Duodenal mucosa (tissue), 2 donors: ENCODE data around the gene KCNN3.

ENCODE experiments used
- H3K27ac ChIP-seq: one replicate; pipeline ENCODE4 v1.7.0; 2013; ENCODE audit warnings: low read depth, low read length
- H3K27me3 ChIP-seq, 2 donors: one replicate each; pipeline ENCODE4 v1.7.0; 2013; ENCODE audit warnings: low read length in 2 of 2, control low read depth in 1 of 2; ENCODE audit not compliant: insufficient read depth in 2 of 2, control insufficient read depth in 1 of 2
- H3K36me3 ChIP-seq, 2 donors: one replicate each; pipeline ENCODE4 v1.7.0; 2013; ENCODE audit warnings: low read length in 2 of 2, control low read depth in 1 of 2; ENCODE audit not compliant: insufficient read depth in 2 of 2, control insufficient read depth in 1 of 2
- H3K4me1 ChIP-seq, 2 donors: one replicate each; pipeline ENCODE4 v1.7.0; 2013; ENCODE audit warnings: low read length in 2 of 2, control low read depth in 1 of 2; ENCODE audit not compliant: insufficient read depth in 2 of 2, control insufficient read depth in 1 of 2
- H3K4me3 ChIP-seq, 2 donors: one replicate each; pipeline ENCODE4 v1.7.0; 2013; ENCODE audit warnings: low read length in 2 of 2, low read depth in 1 of 2
- H3K9ac ChIP-seq, 2 donors: one replicate each; pipeline ENCODE4 v1.7.0; 2013; ENCODE audit warnings: low read length in 2 of 2, low read depth in 1 of 2
- H3K9me3 ChIP-seq, 2 donors: one replicate each; pipeline ENCODE4 v1.7.0; 2013; ENCODE audit warnings: low read length in 2 of 2, control low read depth in 1 of 2; ENCODE audit not compliant: control insufficient read depth in 1 of 2

The KCNN3 gene

DNA sequence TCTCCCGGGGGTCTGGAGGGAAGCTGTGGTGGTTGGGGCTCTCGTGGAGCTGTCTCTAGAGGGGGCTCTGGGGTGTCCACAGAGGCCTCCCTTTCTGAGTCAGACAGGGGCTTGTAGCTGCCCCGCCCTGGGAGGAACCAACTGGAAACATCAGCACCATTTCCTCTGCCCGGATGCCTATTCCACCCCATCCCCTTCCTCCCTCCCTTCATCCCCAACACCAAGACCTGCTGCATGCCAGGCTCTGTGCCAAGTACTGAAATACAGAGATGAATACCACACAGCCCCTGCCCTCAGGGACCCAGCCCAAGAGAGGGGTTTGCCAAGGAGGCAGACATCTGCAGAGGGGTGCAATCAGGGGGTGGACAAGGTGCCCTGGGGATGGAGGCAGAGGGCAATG lies 136.5 kb downstream of the KCNN3 start:
- H3K27me3 ChIP-seq = peaks cover 0 to 3% of the 10 kb centered on the region in 2 donors
- no peak overlapping the region for H3K4me3 ChIP-seq
- H3K9me3 ChIP-seq = no peaks in the 10 kb centered on the region
- no peak overlapping the region for H3K9ac ChIP-seq
- no peak overlapping the region for H3K27ac ChIP-seq
- H3K4me1 ChIP-seq = peaks cover 7 to 12% of the 10 kb centered on the region in 2 donors
- H3K36me3 ChIP-seq = no peaks in the 10 kb centered on the region

DNA sequence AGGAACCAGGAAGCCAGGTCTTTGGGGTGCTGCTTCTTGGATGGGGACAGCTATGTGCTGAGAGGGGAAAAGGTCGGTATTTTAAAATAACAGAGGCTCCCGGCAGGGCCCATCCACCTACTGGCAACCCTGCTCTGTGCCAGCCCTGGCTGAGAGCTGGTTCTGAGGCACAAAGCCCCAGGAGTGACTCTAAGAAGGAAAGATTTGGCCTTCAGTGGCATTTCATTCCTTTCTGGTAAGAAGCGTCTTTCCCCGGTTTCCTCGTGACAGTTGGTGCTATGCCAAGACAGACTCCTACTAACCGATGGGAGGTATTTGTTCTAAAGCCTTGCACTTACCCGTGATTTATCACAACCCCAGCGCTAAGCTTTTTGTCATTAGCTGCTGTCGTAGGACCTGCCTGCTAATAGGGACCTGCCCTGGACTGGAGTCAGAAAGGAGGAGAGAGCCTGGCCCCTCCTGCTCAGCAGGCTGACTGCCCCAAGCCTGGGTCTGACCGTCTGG lies 139.0 kb downstream of the KCNN3 start:
- Histone ChIP-seq H3K27me3 (no peaks in the 10 kb centered on the region), H3K27ac (no peak overlapping the region), H3K4me3 (no peak overlapping the region), H3K9me3 (no peaks in the 10 kb centered on the region), H3K4me1 (peaks cover 7 to 12% of the 10 kb centered on the region in 2 donors), H3K9ac (no peak overlapping the region), H3K36me3 (no peaks in the 10 kb centered on the region)

DNA sequence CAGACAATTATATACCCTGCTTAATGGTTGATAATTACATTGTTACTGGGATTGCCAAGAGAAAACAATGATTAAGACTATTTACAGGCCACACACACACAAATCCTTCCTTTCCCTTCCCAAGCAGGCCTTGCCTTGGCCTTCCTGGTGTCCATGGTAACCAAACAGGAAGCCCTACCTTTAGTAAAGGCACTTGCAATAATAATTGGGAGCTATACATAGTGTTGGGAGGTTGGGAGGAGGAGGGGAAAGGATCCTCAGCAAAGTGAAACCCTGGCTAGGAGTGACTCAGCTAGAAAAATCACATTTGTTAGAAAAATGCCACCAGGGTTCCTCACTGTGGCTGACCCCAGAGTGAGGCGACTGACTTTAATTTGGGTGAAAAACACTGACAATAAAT lies 139.8 kb downstream of the KCNN3 start:
- H3K27me3 ChIP-seq = no peaks in the 10 kb centered on the region
- H3K4me1 ChIP-seq = peaks cover 7 to 12% of the 10 kb centered on the region in 2 donors
- no peak overlapping the region for H3K4me3 ChIP-seq
- no peak overlapping the region for H3K27ac ChIP-seq
- H3K9ac ChIP-seq = no peak overlapping the region
- no peaks in the 10 kb centered on the region for H3K9me3 ChIP-seq
- no peaks in the 10 kb centered on the region for H3K36me3 ChIP-seq

DNA sequence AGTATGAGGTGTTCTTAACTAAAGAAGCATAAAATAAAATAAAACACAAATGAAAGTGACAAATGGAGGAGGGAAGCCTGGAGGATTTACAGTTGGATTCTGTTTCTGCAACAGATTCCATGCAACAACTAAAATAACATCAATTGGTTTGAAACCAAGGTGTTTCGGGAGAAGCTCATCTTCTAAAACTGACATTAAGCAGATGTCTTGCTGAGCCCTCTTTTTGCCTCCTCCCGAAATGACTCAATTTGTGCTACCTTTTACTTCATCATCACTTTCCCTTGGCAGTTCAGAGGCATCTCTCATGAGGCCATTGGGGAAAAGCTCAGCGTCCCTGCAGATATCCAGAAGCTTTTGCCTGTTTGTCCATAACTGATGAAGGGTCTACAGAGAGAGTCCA lies 140.5 kb downstream of the KCNN3 start:
- Histone ChIP-seq H3K36me3 (no peaks in the 10 kb centered on the region), H3K9me3 (no peaks in the 10 kb centered on the region), H3K27me3 (no peaks in the 10 kb centered on the region), H3K4me3 (no peak overlapping the region), H3K9ac (no peak overlapping the region), H3K27ac (no peak overlapping the region), H3K4me1 (peaks cover 7 to 12% of the 10 kb centered on the region in 2 donors)

DNA sequence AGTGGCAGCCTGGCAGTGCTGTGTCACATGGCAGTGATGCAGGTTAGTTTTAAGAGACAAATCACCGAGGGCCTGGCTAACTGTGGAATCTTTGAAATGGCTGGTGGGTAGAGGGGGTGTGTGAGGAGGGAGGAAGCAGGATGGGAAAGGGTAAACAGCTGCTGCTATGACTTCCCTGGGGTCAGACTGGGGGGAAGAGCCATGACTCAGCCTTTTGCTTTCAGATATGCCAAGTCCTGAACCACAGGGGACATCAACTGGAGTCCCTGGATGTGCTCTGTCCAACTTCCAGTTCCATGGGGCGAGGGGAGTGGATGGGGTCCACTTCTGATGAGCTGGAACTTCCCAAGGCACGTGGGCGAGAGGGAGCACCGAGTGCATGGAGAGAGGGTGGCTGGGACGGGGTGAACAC lies 141.0 kb downstream of the KCNN3 start:
- no peak overlapping the region for H3K9ac ChIP-seq
- no peaks in the 10 kb centered on the region for H3K27me3 ChIP-seq
- H3K4me1 ChIP-seq = peaks cover 7 to 12% of the 10 kb centered on the region in 2 donors
- H3K36me3 ChIP-seq = no peaks in the 10 kb centered on the region
- no peak overlapping the region for H3K27ac ChIP-seq
- H3K9me3 ChIP-seq = no peaks in the 10 kb centered on the region
- H3K4me3 ChIP-seq = no peak overlapping the region

DNA sequence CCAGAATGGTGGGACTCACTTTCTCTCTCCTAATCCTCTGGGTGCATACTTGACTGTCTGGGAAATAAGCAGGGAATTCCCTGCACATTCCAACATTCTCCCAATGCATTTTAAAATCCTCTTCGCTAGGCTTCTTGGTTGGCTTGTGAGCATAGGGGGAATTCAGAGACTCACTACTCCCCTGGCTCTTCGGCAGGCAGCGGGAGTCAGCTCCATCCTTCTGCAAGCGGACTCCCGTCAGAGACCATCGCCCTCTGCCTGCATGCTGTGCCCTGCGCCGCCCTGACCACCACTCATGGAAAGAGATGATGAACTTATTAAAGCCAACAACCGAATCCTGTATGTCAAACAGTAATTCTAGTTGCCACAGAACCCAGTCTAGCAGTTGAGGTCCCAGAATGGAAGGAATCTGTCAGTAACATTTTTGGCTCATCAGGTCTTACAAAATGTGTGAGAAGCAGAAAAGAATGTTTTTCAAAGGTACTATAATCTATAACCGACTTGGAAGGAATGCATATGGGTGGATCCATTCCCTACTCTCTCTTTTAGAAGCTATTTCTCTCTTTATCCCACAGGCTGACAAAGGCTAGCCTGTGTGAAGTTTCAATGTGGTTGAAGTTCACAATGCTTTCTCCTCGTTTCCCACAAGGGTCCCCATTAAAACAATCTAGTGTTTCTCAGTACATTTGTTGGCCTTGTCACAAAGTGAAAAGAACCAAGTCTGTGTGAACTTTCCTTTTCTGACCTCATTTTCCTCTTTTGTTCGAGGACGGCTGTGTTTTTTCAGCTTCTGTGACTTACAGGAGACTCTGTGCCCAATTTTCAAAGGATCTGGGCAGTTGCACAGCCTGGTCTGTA lies 143.0 kb downstream of the KCNN3 start:
- Histone ChIP-seq H3K4me1 (peaks cover 7 to 12% of the 10 kb centered on the region in 2 donors), H3K9me3 (no peaks in the 10 kb centered on the region), H3K4me3 (no peak overlapping the region), H3K27ac (no peak overlapping the region), H3K9ac (no peak overlapping the region), H3K36me3 (no peaks in the 10 kb centered on the region), H3K27me3 (no peaks in the 10 kb centered on the region)

DNA sequence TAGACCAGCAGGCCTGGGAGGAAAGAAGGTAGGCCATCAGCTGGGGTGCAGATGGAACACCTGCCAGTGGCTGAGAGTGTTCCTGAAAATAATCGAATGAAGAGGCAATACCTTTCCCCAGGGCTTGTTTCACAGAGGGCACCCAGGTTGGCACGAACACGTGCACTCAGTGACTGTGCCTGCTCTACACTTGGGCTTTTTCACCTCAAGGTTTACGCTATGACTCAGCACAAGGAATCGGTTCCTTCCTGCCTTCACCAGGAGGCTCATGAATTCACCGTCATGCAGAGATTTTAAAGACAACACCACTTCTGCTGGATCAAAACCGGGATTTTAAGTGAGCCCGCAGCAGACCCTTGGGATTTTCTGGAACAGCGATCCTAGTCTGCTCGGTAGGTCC lies 143.6 kb downstream of the KCNN3 start:
- no peak overlapping the region for H3K9ac ChIP-seq

DNA sequence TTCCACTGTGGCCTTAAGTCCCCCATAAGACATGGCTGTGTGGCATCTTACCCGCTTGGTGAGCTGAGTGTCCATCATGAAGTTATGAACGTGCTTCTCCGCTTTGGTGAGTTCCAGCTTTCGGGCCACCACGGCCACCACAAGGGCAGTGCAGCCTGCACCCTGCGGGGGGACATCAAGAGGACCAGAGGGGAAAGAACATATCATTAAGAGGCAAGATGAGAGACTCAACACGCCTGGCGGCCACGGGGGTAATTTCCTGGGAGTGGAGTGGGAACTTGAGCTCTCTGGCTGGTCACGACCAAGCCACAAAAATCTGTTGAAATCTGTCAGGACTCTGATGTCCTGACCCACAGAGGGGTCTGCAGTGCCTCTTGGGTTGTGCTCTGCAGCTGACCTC lies 144.2 kb downstream of the KCNN3 start:
- Histone ChIP-seq H3K9me3 (no peaks in the 10 kb centered on the region), H3K4me3 (no peak overlapping the region), H3K27me3 (no peaks in the 10 kb centered on the region), H3K27ac (no peak overlapping the region), H3K36me3 (no peaks in the 10 kb centered on the region), H3K4me1 (peaks cover 7 to 12% of the 10 kb centered on the region in 2 donors), H3K9ac (no peak overlapping the region)

More for the DNA sequence above, 143.6 kb downstream of the KCNN3 start:
- Histone ChIP-seq H3K4me1 (peaks cover 7 to 12% of the 10 kb centered on the region in 2 donors), H3K36me3 (no peaks in the 10 kb centered on the region), H3K9me3 (no peaks in the 10 kb centered on the region), H3K27me3 (no peaks in the 10 kb centered on the region), H3K27ac (no peak overlapping the region), H3K4me3 (no peak overlapping the region)

DNA sequence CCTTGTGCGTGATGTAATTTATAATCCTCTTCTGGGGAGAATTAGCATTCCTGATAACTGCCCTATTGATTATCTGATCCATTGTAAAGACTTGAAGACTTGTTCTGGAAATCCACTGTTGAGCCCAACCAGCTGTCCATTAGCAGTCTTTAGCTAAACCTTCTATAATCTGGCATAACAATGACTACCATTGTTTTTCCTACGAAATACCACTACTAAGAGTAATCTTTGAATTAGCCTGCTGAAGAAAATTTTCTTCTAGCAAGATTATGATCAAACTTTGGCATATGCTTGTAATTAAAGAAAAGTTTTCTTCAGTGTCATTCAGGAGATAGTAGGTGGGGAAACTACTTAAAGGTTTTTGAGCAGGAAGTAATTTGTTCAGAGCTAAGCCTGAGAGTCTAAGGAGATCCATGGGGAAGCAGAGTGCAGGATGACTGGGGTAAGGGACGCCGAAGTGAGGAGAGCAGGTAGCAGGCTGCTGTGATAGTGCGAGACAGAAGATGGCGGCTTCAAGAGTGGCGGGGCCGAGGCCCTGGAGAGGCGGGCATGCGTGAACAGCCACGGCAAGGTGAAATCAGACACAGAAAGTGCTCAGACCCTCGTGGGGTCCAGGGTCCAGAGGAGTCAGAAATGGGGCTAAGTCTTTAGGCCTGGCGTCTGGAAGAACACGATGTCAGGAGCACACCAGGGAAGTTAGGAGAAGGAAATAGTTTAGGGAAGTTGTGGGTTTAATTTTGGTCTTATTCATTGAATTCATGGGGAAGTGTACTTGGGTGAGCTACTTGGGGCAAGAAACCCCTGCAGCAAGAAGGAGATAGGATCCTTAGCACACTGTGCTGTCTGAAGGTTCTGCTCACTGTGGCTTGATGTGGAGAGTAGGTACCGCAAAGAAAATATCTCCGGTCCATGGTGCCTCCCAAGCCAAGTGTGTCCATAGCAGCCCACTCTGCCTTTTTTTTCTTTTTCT lies 149.5 kb downstream of the KCNN3 start:
- Histone ChIP-seq H3K9ac (no peak overlapping the region), H3K9me3 (no peaks in the 10 kb centered on the region), H3K4me1 (peaks cover 0 to 7% of the 10 kb centered on the region in 2 donors), H3K4me3 (no peak overlapping the region), H3K27ac (no peak overlapping the region), H3K36me3 (no peaks in the 10 kb centered on the region), H3K27me3 (no peaks in the 10 kb centered on the region)
